Sigmoid colon (tissue), 7 donors: ENCODE measurements around the gene ZMPSTE24. TPM values are rescaled to one million over a fixed set of nuclear protein-coding genes. Genes with fewer than 3 reads are reported as not detected.

Source experiments
- DNase-seq: peaks from one replicate; pipeline ENCODE4 v3.0.0-alpha.2; 2019
- H3K27ac ChIP-seq, 4 donors: fragments of 200-600 bp; sonication (generic); one replicate each; pipeline ENCODE4 v1.5.1; 2016 to 2019; ENCODE audit warnings: mild to moderate bottlenecking in 1 of 4
- H3K27me3 ChIP-seq, 3 donors: fragments of 200-600 bp; sonication (generic); one replicate each; pipeline ENCODE4 v1.5.1; 2019; ENCODE audit warnings: mild to moderate bottlenecking in 1 of 3
- H3K36me3 ChIP-seq, 4 donors: fragments of 200-600 bp; sonication (generic); one replicate each; pipeline ENCODE4 v1.5.1; 2016 to 2019
- H3K4me1 ChIP-seq, 4 donors: fragments of 200-600 bp; sonication (generic); one replicate each; pipeline ENCODE4 v1.5.1; 2017 to 2019
- H3K4me3 ChIP-seq, 4 donors: fragments of 200-600 bp; sonication (generic); one replicate each; pipeline ENCODE4 v1.5.1; 2017 to 2019; ENCODE audit warnings: mild to moderate bottlenecking in 2 of 4, moderate library complexity in 1 of 4
- H3K9me3 ChIP-seq, 4 donors: fragments of 200-600 bp in 3 of 4; sonication (generic) in 3 of 4; one replicate each; pipeline versions ENCODE4 v1.5.1 to v1.6.1; 2013 to 2019
- EP300 ChIP-seq, 4 donors: sonication (generic); formaldehyde crosslinking; IDR thresholded peaks; one replicate each; pipeline ENCODE4 v1.6.1; 2017; ENCODE audit warnings: antibody characterized with exemption in 4 of 4
- POLR2A ChIP-seq, 2 donors: fragments of 450-650 bp; IDR thresholded peaks; one replicate each; pipeline ENCODE4 v1.6.1; 2016; ENCODE audit warnings: antibody characterized with exemption in 2 of 2, mild to moderate bottlenecking in 2 of 2, moderate library complexity in 2 of 2
- POLR2AphosphoS5 ChIP-seq, 4 donors: sonication (generic); formaldehyde crosslinking; IDR thresholded peaks; one replicate each; pipeline ENCODE4 v1.6.1; 2017; ENCODE audit warnings: antibody characterized with exemption in 4 of 4
- WGBS, 2 donors: extraction: QIAGEN DNeasy Blood & Tissue Kit; methylation state at CpG; one replicate each; pipeline ENCODE4 v1.1.7; 2013; 5-methylcytosine and 5-hydroxymethylcytosine counted together
- intact Hi-C: fragments of 100-400 bp; cut with DNase I; formaldehyde crosslinking; loops from one replicate; pipeline ENCODE4 v1.15.1; 2023
- polyA plus RNA-seq, 3 donors: library from polyadenylated mRNA; stranded (reverse); fragments of 200-250 nt; gene quantifications; one replicate each; pipeline ENCODE4 v1.2.3, GENCODE V29; 2013
- total RNA-seq, 4 donors: library from RNA; depleted of rRNA; stranded (reverse); fragments of >200 nt; gene quantifications; one replicate each; pipeline ENCODE4 v1.1.0, GENCODE V29; 2016
- TF ChIP-seq, protein P1 (sequence below), 4 experiments: fragments of 450-650 bp in 3 of 4; fragments of 200-600 bp in 1 of 4; IDR thresholded peaks; one replicate each; pipeline ENCODE4 v1.5.1; 2016 to 2019; ENCODE audit warnings: antibody characterized with exemption in 4 of 4, mild to moderate bottlenecking in 3 of 4, moderate library complexity in 2 of 4
- donor health status: healthy with polysubstance abuse.
- donor health status: Bipolar disorder and iron deficiency.
- donor health status: healthy.

Gene ZMPSTE24
- total and polyA plus RNA-seq, 7 donors, result 10.8 to 40.7 (median 31.0) TPM

DNA sequence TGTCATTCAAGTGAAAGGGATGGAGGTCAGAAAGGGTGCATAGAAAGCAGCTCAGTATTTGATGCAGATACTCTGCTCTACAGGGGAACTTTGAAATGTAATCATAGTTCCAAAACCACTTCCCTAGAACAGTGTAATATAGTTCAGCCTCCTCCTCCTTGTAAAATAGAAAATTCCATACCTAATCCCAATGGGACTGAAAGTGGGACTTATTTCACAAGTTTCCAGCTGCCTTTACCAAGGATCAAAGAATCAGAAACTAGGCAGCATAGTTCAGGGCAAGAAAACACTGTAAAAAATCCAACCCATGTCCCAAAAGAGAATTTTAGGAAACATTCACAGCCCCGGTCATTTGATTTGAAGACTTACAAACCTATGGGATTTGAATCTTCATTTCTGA lies 18.4 kb upstream of the ZMPSTE24 start:
- no peaks in the 10 kb centered on the region for H3K27me3 ChIP-seq
- 99 to 100% methylated on average over 1 of the region's 1 CpG for WGBS, 2 donors
- peaks cover 0 to 50% (median 22%) of the 10 kb centered on the region in 4 donors for H3K36me3 ChIP-seq
- H3K4me3 ChIP-seq, result no peak overlapping the region
- no peaks in the 10 kb centered on the region for H3K9me3 ChIP-seq
- no peak overlapping the region for H3K27ac ChIP-seq
- H3K4me1 ChIP-seq, result no peaks in the 10 kb centered on the region
- intact Hi-C loops, result no loop called here
- TF ChIP-seq POLR2A (IDR thresholded peaks at IDR 0.05) (no peak), POLR2AphosphoS5 (IDR thresholded peaks at IDR 0.05) (no peak), EP300 (IDR thresholded peaks at IDR 0.05) (no peak)
- TF ChIP-seq, protein P1, sequence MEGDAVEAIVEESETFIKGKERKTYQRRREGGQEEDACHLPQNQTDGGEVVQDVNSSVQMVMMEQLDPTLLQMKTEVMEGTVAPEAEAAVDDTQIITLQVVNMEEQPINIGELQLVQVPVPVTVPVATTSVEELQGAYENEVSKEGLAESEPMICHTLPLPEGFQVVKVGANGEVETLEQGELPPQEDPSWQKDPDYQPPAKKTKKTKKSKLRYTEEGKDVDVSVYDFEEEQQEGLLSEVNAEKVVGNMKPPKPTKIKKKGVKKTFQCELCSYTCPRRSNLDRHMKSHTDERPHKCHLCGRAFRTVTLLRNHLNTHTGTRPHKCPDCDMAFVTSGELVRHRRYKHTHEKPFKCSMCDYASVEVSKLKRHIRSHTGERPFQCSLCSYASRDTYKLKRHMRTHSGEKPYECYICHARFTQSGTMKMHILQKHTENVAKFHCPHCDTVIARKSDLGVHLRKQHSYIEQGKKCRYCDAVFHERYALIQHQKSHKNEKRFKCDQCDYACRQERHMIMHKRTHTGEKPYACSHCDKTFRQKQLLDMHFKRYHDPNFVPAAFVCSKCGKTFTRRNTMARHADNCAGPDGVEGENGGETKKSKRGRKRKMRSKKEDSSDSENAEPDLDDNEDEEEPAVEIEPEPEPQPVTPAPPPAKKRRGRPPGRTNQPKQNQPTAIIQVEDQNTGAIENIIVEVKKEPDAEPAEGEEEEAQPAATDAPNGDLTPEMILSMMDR (IDR thresholded peaks at IDR 0.05), result no peak
- no peak for DNase-seq

DNA sequence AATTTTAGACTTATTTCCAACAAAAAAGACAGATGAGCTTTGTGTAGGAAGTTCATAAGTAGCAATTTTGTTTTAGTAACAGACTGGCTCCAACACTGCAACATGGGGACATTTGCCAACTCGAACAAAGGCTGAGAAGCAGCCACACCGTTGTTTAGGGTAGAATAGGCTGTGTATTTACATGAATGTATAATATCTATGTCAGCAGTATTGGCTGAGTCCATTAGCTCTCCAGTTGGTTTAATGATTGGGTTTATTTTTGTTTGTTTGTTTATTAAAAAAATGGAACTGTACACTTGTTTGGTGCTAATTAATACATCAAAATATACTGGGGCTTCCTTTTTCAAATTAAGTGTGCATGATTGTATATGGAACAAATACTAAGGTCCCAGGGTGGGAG lies 17.6 kb upstream of the ZMPSTE24 start:
- TF ChIP-seq, protein P1 (IDR thresholded peaks at IDR 0.05), result no peak
- no peak for TF ChIP-seq POLR2AphosphoS5 (IDR thresholded peaks at IDR 0.05)
- no peak for TF ChIP-seq EP300 (IDR thresholded peaks at IDR 0.05)
- no peak for TF ChIP-seq POLR2A (IDR thresholded peaks at IDR 0.05)
- H3K27me3 ChIP-seq, result no peaks in the 10 kb centered on the region
- intact Hi-C loops, result no loop called here
- no peak for DNase-seq
- no peak overlapping the region for H3K27ac ChIP-seq
- no peaks in the 10 kb centered on the region for H3K4me1 ChIP-seq
- no peak overlapping the region for H3K4me3 ChIP-seq
- 94 to 97% methylated on average over 2 of the region's 2 CpGs for WGBS, 2 donors
- no peaks in the 10 kb centered on the region for H3K9me3 ChIP-seq
- H3K36me3 ChIP-seq, result peaks cover 0 to 42% (median 22%) of the 10 kb centered on the region in 4 donors

DNA sequence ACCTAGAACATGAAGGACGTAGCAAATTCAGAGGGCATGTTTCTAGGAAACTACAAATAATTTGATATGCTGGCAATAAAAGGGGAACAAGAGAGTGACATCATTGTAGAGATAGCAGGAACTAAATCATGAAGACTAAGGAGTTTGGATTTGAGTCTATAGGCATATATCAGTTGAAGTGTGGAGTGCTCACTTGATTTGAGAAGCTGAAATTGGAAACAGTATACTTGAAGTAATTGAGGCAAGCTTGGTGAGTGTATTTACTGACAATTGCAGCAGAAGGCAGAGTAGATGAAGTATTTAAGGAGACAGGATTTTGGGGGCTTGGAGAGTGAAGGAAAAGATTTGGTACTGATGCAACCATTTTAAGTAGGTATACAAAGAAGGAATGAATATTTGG lies 16.7 kb upstream of the ZMPSTE24 start:
- Histone ChIP-seq H3K27me3 (no peaks in the 10 kb centered on the region), H3K9me3 (no peaks in the 10 kb centered on the region), H3K36me3 (peaks cover 0 to 33% (median 16%) of the 10 kb centered on the region in 4 donors), H3K4me1 (no peaks in the 10 kb centered on the region), H3K27ac (no peak overlapping the region), H3K4me3 (no peak overlapping the region)
- 78 to 91% methylated on average over 1 of the region's 1 CpG for WGBS, 2 donors
- no peak for DNase-seq
- TF ChIP-seq EP300 (IDR thresholded peaks at IDR 0.05), result no peak
- intact Hi-C loops, result no loop called here

DNA sequence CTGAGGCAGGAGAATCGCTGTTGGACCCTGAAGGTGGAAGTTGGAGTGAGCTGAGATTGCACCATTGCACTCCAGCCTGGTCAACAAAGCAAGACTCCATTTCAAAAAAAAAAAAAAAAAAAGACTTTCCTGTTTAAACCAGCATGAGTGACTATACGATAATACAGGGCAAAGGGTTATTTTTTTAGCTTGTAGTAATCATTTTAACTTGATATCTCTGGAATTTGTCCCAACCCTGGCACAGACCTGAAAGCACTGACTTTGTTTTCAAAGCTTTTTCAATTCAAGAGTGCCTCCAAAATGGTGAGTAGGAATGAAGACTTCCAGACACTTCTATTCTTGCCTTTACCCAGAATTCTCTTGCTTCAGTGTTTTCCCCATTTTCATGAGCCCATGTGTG lies 14.7 kb upstream of the ZMPSTE24 start:
- Histone ChIP-seq H3K27me3 (no peaks in the 10 kb centered on the region), H3K4me3 (no peak overlapping the region), H3K9me3 (no peaks in the 10 kb centered on the region), H3K36me3 (peaks cover 0 to 13% (median 2%) of the 10 kb centered on the region in 4 donors), H3K27ac (no peak overlapping the region), H3K4me1 (no peaks in the 10 kb centered on the region)
- intact Hi-C loops, result no loop called here
- TF ChIP-seq, protein P1 (IDR thresholded peaks at IDR 0.05), result no peak
- TF ChIP-seq EP300 (IDR thresholded peaks at IDR 0.05) (no peak), POLR2AphosphoS5 (IDR thresholded peaks at IDR 0.05) (no peak), POLR2A (IDR thresholded peaks at IDR 0.05) (no peak)
- DNase-seq, result no peak
- WGBS, 2 donors, result 54 to 65% methylated on average over 2 of the region's 2 CpGs

DNA sequence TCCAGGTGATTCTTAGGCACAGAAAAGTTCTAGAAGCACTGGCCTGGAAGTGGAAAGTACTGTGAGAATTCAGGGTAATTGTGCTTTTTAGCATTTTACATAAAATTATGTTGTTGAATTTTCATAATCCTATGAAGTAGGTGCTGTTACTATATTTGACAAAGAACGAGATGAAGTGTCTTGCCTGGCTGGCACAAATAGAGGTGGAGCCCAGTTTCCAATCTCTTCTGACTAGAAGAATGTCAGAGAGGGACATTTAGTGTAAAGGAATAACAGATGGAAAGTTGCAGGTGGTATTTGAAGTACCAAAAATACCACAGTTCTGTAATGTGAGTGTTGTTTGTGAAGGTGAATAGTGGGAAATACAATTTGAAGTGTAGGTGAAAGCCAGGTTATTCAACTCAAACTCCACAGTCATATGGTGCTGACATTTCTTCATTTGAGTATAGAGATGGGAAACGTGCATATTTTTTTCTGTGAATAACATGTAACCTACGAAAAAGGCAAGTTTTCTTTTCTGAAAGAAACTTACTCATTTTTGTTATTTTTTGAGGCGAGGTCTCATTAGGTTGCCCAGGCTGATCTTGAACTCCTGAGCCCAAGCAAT lies 13.8 kb upstream of the ZMPSTE24 start:
- no peak overlapping the region for H3K4me3 ChIP-seq
- DNase-seq, result no peak
- TF ChIP-seq POLR2AphosphoS5 (IDR thresholded peaks at IDR 0.05) (no peak), EP300 (IDR thresholded peaks at IDR 0.05) (no peak), POLR2A (IDR thresholded peaks at IDR 0.05) (no peak)
- TF ChIP-seq, protein P1 (IDR thresholded peaks at IDR 0.05), result no peak
- no peaks in the 10 kb centered on the region for H3K9me3 ChIP-seq
- 73 to 79% methylated on average over 4 of the region's 4 CpGs for WGBS, 2 donors
- H3K4me1 ChIP-seq, result no peaks in the 10 kb centered on the region
- peaks cover 0 to 4% (median 1%) of the 10 kb centered on the region in 4 donors for H3K36me3 ChIP-seq
- H3K27ac ChIP-seq, result no peak overlapping the region
- intact Hi-C loops, result no loop called here
- no peaks in the 10 kb centered on the region for H3K27me3 ChIP-seq
